ENCODE results near the gene YTHDC1. TPM values are rescaled to one million over a fixed set of nuclear protein-coding genes. Genes with fewer than 3 reads are reported as not detected.
A peak's percentile ranks its signal among the peaks of the same experiment; 100 is the strongest.

YTHDC1 gene
- total RNA-seq, 2 donors from 2014 or later: 170 to 184 TPM

DNA sequence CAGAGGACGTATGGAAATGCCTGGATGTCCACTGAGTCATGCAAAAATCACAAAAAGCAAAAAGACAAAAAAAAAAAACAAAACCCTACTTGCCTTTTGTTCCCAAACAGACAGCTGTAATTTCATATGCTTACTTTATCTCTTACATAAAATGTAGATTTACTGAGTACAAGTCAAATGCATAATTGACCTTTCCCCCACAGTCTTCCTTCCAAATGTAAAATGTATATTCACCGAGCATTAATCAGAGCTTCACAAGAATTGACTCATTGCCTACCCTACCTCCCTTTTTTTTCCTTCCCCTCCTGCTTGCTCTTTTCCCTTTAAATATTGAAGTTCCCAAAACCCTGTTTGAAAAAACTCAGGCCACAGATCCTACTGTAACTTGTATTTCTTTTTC is 71.9 kb downstream of the YTHDC1 start:
- H3K9me3 Mint-ChIP-seq: peaks cover 63% of the 10 kb centered on the region
- Histone ChIP-seq H3K27ac (ENCODE audit: low read depth, low read length) (no peak overlapping the region), H3K36me3 (ENCODE audit: control insufficient read depth, insufficient read depth, low read length) (peaks cover 5% of the 10 kb centered on the region), H3K9ac (ENCODE audit: extremely low read depth, low read length, poor library complexity, severe bottlenecking) (no peak overlapping the region), H3K27me3 (ENCODE audit: control insufficient read depth, insufficient read depth, low read length, poor library complexity, severe bottlenecking) (no peaks in the 10 kb centered on the region), H3K4me1 (ENCODE audit: control insufficient read depth, insufficient read depth, low read length) (peaks cover 10% of the 10 kb centered on the region), H3K9me3 (ENCODE audit: control insufficient read depth, low read length) (peaks cover 75% of the 10 kb centered on the region), H3K4me3 (ENCODE audit: low read length) (peak overlapping the region; percentile 54)
- peaks cover 38% of the 10 kb centered on the region for H3K4me1 Mint-ChIP-seq
- no peak for DNase-seq
- peaks cover 28% of the 10 kb centered on the region for H3K36me3 Mint-ChIP-seq (ENCODE audit: low read depth)
- no peak overlapping the region for H3K4me3 Mint-ChIP-seq
- no peaks in the 10 kb centered on the region for H3K27me3 Mint-ChIP-seq (ENCODE audit: insufficient read depth)
- H3K27ac Mint-ChIP-seq: peak overlapping the region; percentile 1
- TF ChIP-seq, protein P1, sequence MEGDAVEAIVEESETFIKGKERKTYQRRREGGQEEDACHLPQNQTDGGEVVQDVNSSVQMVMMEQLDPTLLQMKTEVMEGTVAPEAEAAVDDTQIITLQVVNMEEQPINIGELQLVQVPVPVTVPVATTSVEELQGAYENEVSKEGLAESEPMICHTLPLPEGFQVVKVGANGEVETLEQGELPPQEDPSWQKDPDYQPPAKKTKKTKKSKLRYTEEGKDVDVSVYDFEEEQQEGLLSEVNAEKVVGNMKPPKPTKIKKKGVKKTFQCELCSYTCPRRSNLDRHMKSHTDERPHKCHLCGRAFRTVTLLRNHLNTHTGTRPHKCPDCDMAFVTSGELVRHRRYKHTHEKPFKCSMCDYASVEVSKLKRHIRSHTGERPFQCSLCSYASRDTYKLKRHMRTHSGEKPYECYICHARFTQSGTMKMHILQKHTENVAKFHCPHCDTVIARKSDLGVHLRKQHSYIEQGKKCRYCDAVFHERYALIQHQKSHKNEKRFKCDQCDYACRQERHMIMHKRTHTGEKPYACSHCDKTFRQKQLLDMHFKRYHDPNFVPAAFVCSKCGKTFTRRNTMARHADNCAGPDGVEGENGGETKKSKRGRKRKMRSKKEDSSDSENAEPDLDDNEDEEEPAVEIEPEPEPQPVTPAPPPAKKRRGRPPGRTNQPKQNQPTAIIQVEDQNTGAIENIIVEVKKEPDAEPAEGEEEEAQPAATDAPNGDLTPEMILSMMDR (conservative IDR thresholded peaks at IDR 0.05): no peak
- WGBS, 2 experiments (ENCODE audit: insufficient coverage in 1 of 2, insufficient read length in 1 of 2): 90% methylated on average over 1 to 2 of the region's 2 CpGs

DNA sequence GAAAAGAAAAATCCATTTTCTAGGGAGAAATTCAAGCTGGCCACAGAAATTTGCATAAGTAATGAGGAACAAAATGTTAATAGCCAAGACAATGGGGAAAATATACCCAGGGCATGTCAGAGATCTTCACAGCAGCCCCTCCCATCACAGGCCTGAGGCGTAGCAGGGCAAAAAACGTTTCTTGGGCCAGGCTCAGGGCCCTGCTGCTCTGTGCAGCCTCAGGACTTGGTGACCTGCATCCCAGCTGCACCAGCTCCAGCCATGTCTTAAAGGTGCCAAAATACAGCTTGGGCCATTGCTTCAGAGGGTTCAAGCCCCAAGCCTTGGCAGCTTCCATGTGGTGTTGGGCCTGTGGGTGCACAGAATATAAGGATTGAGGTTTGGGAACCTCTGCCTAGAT is 72.3 kb downstream of the YTHDC1 start:
- peaks cover 63% of the 10 kb centered on the region for H3K9me3 Mint-ChIP-seq
- TF ChIP-seq, protein P1 (conservative IDR thresholded peaks at IDR 0.05): no peak

DNA sequence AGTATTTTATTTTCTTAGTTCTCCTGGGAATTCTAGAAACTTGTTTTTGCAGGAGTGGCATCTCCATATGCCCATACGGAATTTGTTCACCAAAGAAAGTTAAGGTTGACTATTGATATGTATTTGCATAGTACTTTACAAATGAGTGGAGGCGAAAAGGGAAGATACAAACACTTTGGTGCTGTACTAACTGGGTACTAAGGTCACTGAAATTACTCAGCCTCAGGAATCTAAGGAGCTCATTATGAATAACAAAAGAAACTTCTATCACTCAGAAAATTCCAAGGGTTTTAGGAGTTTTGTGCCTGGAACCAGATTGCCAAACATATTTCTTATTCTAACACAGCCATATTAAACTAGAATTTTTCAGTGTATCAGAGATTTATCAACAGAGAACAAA is 77.0 kb downstream of the YTHDC1 start:
- TF ChIP-seq, protein P1 (conservative IDR thresholded peaks at IDR 0.05): no peak
- no peak for DNase-seq
- Histone ChIP-seq H3K27me3 (ENCODE audit: control insufficient read depth, insufficient read depth, low read length, poor library complexity, severe bottlenecking) (no peaks in the 10 kb centered on the region), H3K4me1 (ENCODE audit: control insufficient read depth, insufficient read depth, low read length) (peaks cover 3% of the 10 kb centered on the region), H3K9ac (ENCODE audit: extremely low read depth, low read length, poor library complexity, severe bottlenecking) (no peak overlapping the region), H3K9me3 (ENCODE audit: control insufficient read depth, low read length) (peaks cover 74% of the 10 kb centered on the region), H3K27ac (ENCODE audit: low read depth, low read length) (no peak overlapping the region), H3K36me3 (ENCODE audit: control insufficient read depth, insufficient read depth, low read length) (no peaks in the 10 kb centered on the region), H3K4me3 (ENCODE audit: low read length) (no peak overlapping the region)
- Mint-ChIP-seq H3K27ac (peak overlapping the region; percentile 87), H3K4me3 (peak overlapping the region; percentile 54), H3K4me1 (peaks cover 24% of the 10 kb centered on the region), H3K36me3 (ENCODE audit: low read depth) (peaks cover 37% of the 10 kb centered on the region), H3K27me3 (ENCODE audit: insufficient read depth) (no peaks in the 10 kb centered on the region), H3K9me3 (peaks cover 66% of the 10 kb centered on the region)
- 40 to 53% methylated on average over 1 to 2 of the region's 2 CpGs for WGBS, 2 experiments (ENCODE audit: insufficient coverage in 1 of 2, insufficient read length in 1 of 2)

More for the DNA sequence above, 72.3 kb downstream of the YTHDC1 start:
- Mint-ChIP-seq H3K4me3 (no peak overlapping the region), H3K36me3 (ENCODE audit: low read depth) (peaks cover 28% of the 10 kb centered on the region), H3K27me3 (ENCODE audit: insufficient read depth) (no peaks in the 10 kb centered on the region), H3K4me1 (peaks cover 38% of the 10 kb centered on the region), H3K27ac (no peak overlapping the region)
- Histone ChIP-seq H3K4me1 (ENCODE audit: control insufficient read depth, insufficient read depth, low read length) (peaks cover 12% of the 10 kb centered on the region), H3K9me3 (ENCODE audit: control insufficient read depth, low read length) (peaks cover 75% of the 10 kb centered on the region), H3K27me3 (ENCODE audit: control insufficient read depth, insufficient read depth, low read length, poor library complexity, severe bottlenecking) (no peaks in the 10 kb centered on the region), H3K4me3 (ENCODE audit: low read length) (peak overlapping the region; percentile 54), H3K36me3 (ENCODE audit: control insufficient read depth, insufficient read depth, low read length) (peaks cover 5% of the 10 kb centered on the region), H3K9ac (ENCODE audit: extremely low read depth, low read length, poor library complexity, severe bottlenecking) (no peak overlapping the region), H3K27ac (ENCODE audit: low read depth, low read length) (no peak overlapping the region)
- DNase-seq: no peak
- WGBS, 2 experiments (ENCODE audit: insufficient coverage in 1 of 2, insufficient read length in 1 of 2): 33 to 67% methylated on average over 1 to 2 of the region's 2 CpGs

Measured in endodermal cell (in vitro differentiated cells).